KMS-11 (cell line): ENCODE measurements around the gene MLN.

Source experiments
- H2AFZ ChIP-seq: fragments of 200-600 bp; sonication (generic); 2 replicates; pipeline ENCODE4 v1.6.1; 2016; ENCODE audit warnings: antibody characterized with exemption, mixed run types, low read depth
- H3K27ac ChIP-seq: fragments of 200-600 bp; sonication (generic); 2 replicates; pipeline ENCODE4 v1.6.1; 2016; ENCODE audit warnings: mild to moderate bottlenecking, mixed run types
- H3K27me3 ChIP-seq: fragments of 200-600 bp; sonication (generic); 2 replicates; pipeline ENCODE4 v1.6.1; 2017; ENCODE audit warnings: mild to moderate bottlenecking, low read depth, mixed run types, moderate library complexity; ENCODE audit not compliant: insufficient read depth
- H3K36me3 ChIP-seq: fragments of 200-600 bp; sonication (generic); 2 replicates; pipeline ENCODE4 v1.6.1; 2017; ENCODE audit warnings: mild to moderate bottlenecking, mixed run types; ENCODE audit not compliant: insufficient read depth
- H3K4me1 ChIP-seq: fragments of 200-600 bp; sonication (generic); 2 replicates; pipeline ENCODE4 v1.6.1; 2016; ENCODE audit warnings: mild to moderate bottlenecking, low read depth, mixed run types; ENCODE audit not compliant: poor library complexity, severe bottlenecking
- H3K4me2 ChIP-seq: fragments of 200-600 bp; sonication (generic); 2 replicates; pipeline ENCODE4 v1.7.0; 2016; ENCODE audit warnings: mild to moderate bottlenecking, mixed run types
- H3K4me3 ChIP-seq: fragments of 200-600 bp; sonication (generic); IDR thresholded peaks from 2 replicates; pipeline ENCODE4 v1.6.1; 2017; ENCODE audit warnings: low read depth, low read length, mixed read lengths; ENCODE audit not compliant: insufficient read depth
- H3K79me2 ChIP-seq: fragments of 200-600 bp; sonication (generic); 2 replicates; pipeline ENCODE4 v1.6.1; 2016; ENCODE audit warnings: low read depth, mixed run types; ENCODE audit not compliant: insufficient read depth
- H3K9ac ChIP-seq: fragments of 200-600 bp; sonication (generic); 2 replicates; pipeline ENCODE4 v1.6.1; 2016; ENCODE audit warnings: mild to moderate bottlenecking, mixed run types
- H4K20me1 ChIP-seq: fragments of 200-600 bp; sonication (generic); 2 replicates; pipeline ENCODE4 v1.6.1; 2016; ENCODE audit warnings: mild to moderate bottlenecking, mixed run types; ENCODE audit not compliant: insufficient read depth
- CTCF ChIP-seq: fragments of 200-600 bp; sonication (generic); conservative IDR thresholded peaks from 2 replicates; pipeline ENCODE4 v1.6.1; 2017; ENCODE audit warnings: low read depth, mild to moderate bottlenecking, antibody characterized with exemption, low read length, moderate library complexity, mixed read lengths

The MLN gene

GRCh38 chr6:33828452-33828763 is 24.6 kb upstream of the MLN start:
- H3K27ac ChIP-seq: no peak overlapping the region
- no peaks in the 10 kb centered on the region for H3K36me3 ChIP-seq
- H4K20me1 ChIP-seq: no peaks in the 10 kb centered on the region
- H3K9ac ChIP-seq: no peak overlapping the region
- H3K79me2 ChIP-seq: no peaks in the 10 kb centered on the region
- no peak overlapping the region for H3K4me2 ChIP-seq
- H3K4me3 ChIP-seq: no peak overlapping the region
- H3K27me3 ChIP-seq: peaks cover 79% of the 10 kb centered on the region
- H2AFZ ChIP-seq: no peak overlapping the region
- H3K4me1 ChIP-seq: no peaks in the 10 kb centered on the region
- no peak for TF ChIP-seq CTCF

- no peak overlapping the region for H3K4me2 ChIP-seq
- H3K27me3 ChIP-seq: peaks cover 85% of the 10 kb centered on the region
- H3K79me2 ChIP-seq: no peaks in the 10 kb centered on the region
- H3K27ac ChIP-seq: no peak overlapping the region
- TF ChIP-seq CTCF: no peak
- H2AFZ ChIP-seq: no peak overlapping the region
- no peaks in the 10 kb centered on the region for H3K36me3 ChIP-seq
- no peaks in the 10 kb centered on the region for H3K4me1 ChIP-seq
- no peak overlapping the region for H3K4me3 ChIP-seq
- no peak overlapping the region for H3K9ac ChIP-seq
- H4K20me1 ChIP-seq: no peaks in the 10 kb centered on the region
These were observed 24.0 kb upstream of the MLN start for GRCh38 chr6:33827546-33828451.

- Histone ChIP-seq H3K4me3 (no peak overlapping the region), H4K20me1 (no peaks in the 10 kb centered on the region), H3K4me1 (no peaks in the 10 kb centered on the region), H3K36me3 (no peaks in the 10 kb centered on the region), H3K27me3 (peaks cover 96% of the 10 kb centered on the region), H2AFZ (no peak overlapping the region), H3K79me2 (no peaks in the 10 kb centered on the region), H3K4me2 (no peak overlapping the region), H3K27ac (no peak overlapping the region), H3K9ac (no peak overlapping the region)
- TF ChIP-seq CTCF: no peak
These were observed 22.7 kb upstream of the MLN start for GRCh38 chr6:33826537-33826936.

GRCh38 chr6:33824461-33825154 is 20.8 kb upstream of the MLN start:
- Histone ChIP-seq H3K27me3 (peaks cover 97% of the 10 kb centered on the region), H3K4me3 (no peak overlapping the region), H2AFZ (no peak overlapping the region; the same call in 1 of the 2 replicates), H3K4me1 (no peaks in the 10 kb centered on the region), H4K20me1 (no peaks in the 10 kb centered on the region), H3K79me2 (no peaks in the 10 kb centered on the region), H3K36me3 (no peaks in the 10 kb centered on the region), H3K9ac (no peak overlapping the region), H3K4me2 (no peak overlapping the region), H3K27ac (no peak overlapping the region)
- no peak for TF ChIP-seq CTCF
